Breast epithelium (tissue), 4 donors: ENCODE results near the gene CHST9. TPM values are rescaled to one million over a fixed set of nuclear protein-coding genes. Genes with fewer than 3 reads are reported as not detected.
A peak's percentile ranks its signal among the peaks of the same experiment; 100 is the strongest.

Experiments
- DNase-seq, 2 donors: peaks; one replicate each; pipeline ENCODE4 v3.0.0-alpha.2; 2019; ENCODE audit warnings: low spot score in 2 of 2
- H3K27ac ChIP-seq, 2 donors: fragments of 200-600 bp; sonication (generic) in 1 of 2; one replicate each; pipeline ENCODE4 v1.5.1; 2016 to 2019; ENCODE audit warnings: mild to moderate bottlenecking in 1 of 2
- H3K27me3 ChIP-seq, 2 donors: fragments of 200-600 bp; sonication (generic) in 1 of 2; one replicate each; pipeline versions ENCODE4 v1.5.1 to v1.6.0; 2017 to 2019; ENCODE audit warnings: control low read depth in 1 of 2, mild to moderate bottlenecking in 1 of 2
- H3K36me3 ChIP-seq: fragments of 200-600 bp; one replicate; pipeline ENCODE4 v1.5.1; 2019
- H3K4me1 ChIP-seq, 2 donors: fragments of 200-600 bp; sonication (generic); one replicate each; pipeline ENCODE4 v1.5.1; 2016 to 2019; ENCODE audit warnings: control low read depth in 1 of 2
- H3K4me3 ChIP-seq, 3 donors: fragments of 200-600 bp; sonication (generic); 1 replicate in 2 of 3; 2 replicates in 1 of 3; pipeline ENCODE4 v1.5.1; 2016 to 2019; ENCODE audit warnings: mild to moderate bottlenecking in 3 of 3, moderate library complexity in 2 of 3
- H3K9me3 ChIP-seq, 2 donors: fragments of 200-600 bp; sonication (generic) in 1 of 2; one replicate each; pipeline ENCODE4 v1.5.1; 2016 to 2019; ENCODE audit warnings: control low read depth in 1 of 2
- CTCF ChIP-seq, 3 donors: fragments of 450-650 bp; IDR thresholded peaks; one replicate each; pipeline ENCODE4 v1.5.1; 2016 to 2017; ENCODE audit warnings: antibody characterized with exemption in 3 of 3, mild to moderate bottlenecking in 3 of 3, moderate library complexity in 3 of 3
- POLR2A ChIP-seq: fragments of 450-650 bp; IDR thresholded peaks from one replicate; pipeline ENCODE4 v1.6.1; 2016; ENCODE audit warnings: antibody characterized with exemption, mild to moderate bottlenecking, moderate library complexity
- POLR2AphosphoS5 ChIP-seq, 3 donors: sonication (generic); formaldehyde crosslinking; IDR thresholded peaks; one replicate each; pipeline ENCODE4 v1.6.1; 2017; ENCODE audit warnings: antibody characterized with exemption in 3 of 3
- intact Hi-C: fragments of 100-400 bp; cut with DNase I; formaldehyde crosslinking; loops from one replicate; pipeline ENCODE4 v1.15.1; 2023; ENCODE audit warnings: low total_unique reads
- total RNA-seq, 3 donors: library from RNA; depleted of rRNA; stranded (reverse); fragments of >200 nt; gene quantifications; one replicate each; pipeline ENCODE4 v1.1.0, GENCODE V29; 2016

Gene CHST9
- total RNA-seq, 3 donors from 2014 or later = 1.6 to 8.5 TPM; not detected in 1

GRCh38 chr18:27184115-27185024 is 738 bp downstream of the CHST9 start:
- intact Hi-C loops = no loop called here
- Histone ChIP-seq H3K27me3 (peaks cover 0 to 10% of the 10 kb centered on the region in 2 donors), H3K27ac (peak overlapping the region; percentile 10 to 43), H3K9me3 (no peaks in the 10 kb centered on the region), H3K4me1 (no peaks in the 10 kb centered on the region), H3K36me3 (no peaks in the 10 kb centered on the region), H3K4me3 (peak overlapping the region; percentile 18 to 72 (median 66))
- no peak for TF ChIP-seq POLR2AphosphoS5 (IDR thresholded peaks at IDR 0.05)
- TF ChIP-seq POLR2A = no peak
- no peak for TF ChIP-seq CTCF (IDR thresholded peaks at IDR 0.05)
- no peak for DNase-seq

GRCh38 chr18:27181726-27182125 is 3.4 kb downstream of the CHST9 start:
- intact Hi-C loops = no loop called here
- no peaks in the 10 kb centered on the region for H3K9me3 ChIP-seq
- no peaks in the 10 kb centered on the region for H3K4me1 ChIP-seq
- no peak for TF ChIP-seq POLR2A
- TF ChIP-seq POLR2AphosphoS5 (IDR thresholded peaks at IDR 0.05) = no peak
- no peak for TF ChIP-seq CTCF (IDR thresholded peaks at IDR 0.05)
- no peak overlapping the region for H3K27ac ChIP-seq
- no peak for DNase-seq
- H3K36me3 ChIP-seq = no peaks in the 10 kb centered on the region
- peaks cover 0 to 10% of the 10 kb centered on the region in 2 donors for H3K27me3 ChIP-seq
- H3K4me3 ChIP-seq = no peak overlapping the region

- no peak overlapping the region for H3K27ac ChIP-seq
- no peaks in the 10 kb centered on the region for H3K9me3 ChIP-seq
- no peaks in the 10 kb centered on the region for H3K36me3 ChIP-seq
- no peak for DNase-seq
- no peaks in the 10 kb centered on the region for H3K4me1 ChIP-seq
- TF ChIP-seq POLR2AphosphoS5 (IDR thresholded peaks at IDR 0.05) = no peak
- no peak for TF ChIP-seq POLR2A
- TF ChIP-seq CTCF (IDR thresholded peaks at IDR 0.05) = no peak
- no peak overlapping the region for H3K4me3 ChIP-seq
- intact Hi-C loops = no loop called here
- no peaks in the 10 kb centered on the region for H3K27me3 ChIP-seq
These were observed 6.7 kb downstream of the CHST9 start for GRCh38 chr18:27178424-27178823.

GRCh38 chr18:27175914-27176313 is 9.2 kb downstream of the CHST9 start:
- DNase-seq = no peak
- Histone ChIP-seq H3K36me3 (no peaks in the 10 kb centered on the region), H3K27me3 (no peaks in the 10 kb centered on the region), H3K4me3 (no peak overlapping the region), H3K4me1 (no peaks in the 10 kb centered on the region), H3K9me3 (no peaks in the 10 kb centered on the region), H3K27ac (no peak overlapping the region)
- intact Hi-C loops = no loop called here
- no peak for TF ChIP-seq POLR2A
- no peak for TF ChIP-seq CTCF (IDR thresholded peaks at IDR 0.05)
- TF ChIP-seq POLR2AphosphoS5 (IDR thresholded peaks at IDR 0.05) = no peak

DNA sequence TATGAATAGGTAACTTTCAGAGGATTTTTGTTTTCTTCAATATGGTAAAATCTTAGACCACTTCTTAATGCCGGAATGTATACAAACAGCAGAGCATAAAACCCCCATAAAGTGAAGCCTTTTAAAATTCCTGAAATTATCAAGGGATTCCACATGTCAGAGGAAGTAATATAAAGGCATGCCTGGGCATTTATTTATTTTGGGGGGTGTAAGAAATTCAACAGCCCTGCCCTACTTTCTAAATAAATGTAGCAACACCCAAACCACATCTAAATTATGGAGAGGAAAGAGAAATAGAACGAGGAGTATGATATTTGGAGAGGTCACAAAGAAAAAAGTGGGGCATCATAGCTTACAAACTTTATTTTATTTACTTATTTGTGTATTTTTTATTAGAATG is 9.9 kb downstream of the CHST9 start:
- no peak overlapping the region for H3K27ac ChIP-seq
- no peak for TF ChIP-seq POLR2A
- TF ChIP-seq POLR2AphosphoS5 (IDR thresholded peaks at IDR 0.05) = no peak
- no peak for TF ChIP-seq CTCF (IDR thresholded peaks at IDR 0.05)
- no peaks in the 10 kb centered on the region for H3K9me3 ChIP-seq
- H3K4me1 ChIP-seq = no peaks in the 10 kb centered on the region
- no peaks in the 10 kb centered on the region for H3K27me3 ChIP-seq
- DNase-seq = no peak
- H3K36me3 ChIP-seq = no peaks in the 10 kb centered on the region
- no peak overlapping the region for H3K4me3 ChIP-seq
- intact Hi-C loops = no loop called here
